ENCODE data around the gene SPEG.

Gene SPEG

DNA sequence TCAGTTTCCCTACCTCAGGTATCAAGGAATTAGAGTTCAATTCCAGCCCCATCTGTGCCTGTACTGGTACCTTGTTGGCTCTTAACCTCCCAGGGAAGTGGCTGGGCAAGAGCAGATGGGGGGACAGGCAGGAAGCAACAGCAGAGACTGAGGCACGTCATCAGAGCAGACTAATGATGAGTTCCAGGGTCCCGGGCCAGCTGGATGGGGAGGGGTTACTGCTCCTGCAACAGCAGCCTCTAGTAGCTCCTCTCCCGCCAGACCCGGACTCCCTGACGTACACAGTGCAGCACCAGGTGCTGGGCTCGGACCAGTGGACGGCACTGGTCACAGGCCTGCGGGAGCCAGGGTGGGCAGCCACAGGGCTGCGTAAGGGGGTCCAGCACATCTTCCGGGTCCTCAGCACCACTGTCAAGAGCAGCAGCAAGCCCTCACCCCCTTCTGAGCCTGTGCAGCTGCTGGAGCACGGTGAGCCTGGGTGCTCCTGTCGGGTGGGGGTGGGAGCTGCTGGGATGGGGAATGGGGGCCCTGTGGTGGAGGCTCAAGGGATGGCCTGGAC, 38.1 kb downstream of the SPEG start:
- Histone ChIP-seq H3K4me1 (no peaks in the 10 kb centered on the region), H3K4me3 (no peak overlapping the region), H3K27me3 (ENCODE audit: low read depth) (no peaks in the 10 kb centered on the region), H3K36me3 (replicated peaks) (no peaks in the 10 kb centered on the region), H3K9me3 (no peaks in the 10 kb centered on the region)
- in situ Hi-C loops (cut with MboI; ENCODE audit: low sequenced_read_pairs) = loop anchor here (5.0 kb wide), 1 partner anchor 55 kb away; no protein-coding TSS in a partner anchor
- no peak for DNase-seq (ENCODE audit: low spot score in 2 of 2)

DNA sequence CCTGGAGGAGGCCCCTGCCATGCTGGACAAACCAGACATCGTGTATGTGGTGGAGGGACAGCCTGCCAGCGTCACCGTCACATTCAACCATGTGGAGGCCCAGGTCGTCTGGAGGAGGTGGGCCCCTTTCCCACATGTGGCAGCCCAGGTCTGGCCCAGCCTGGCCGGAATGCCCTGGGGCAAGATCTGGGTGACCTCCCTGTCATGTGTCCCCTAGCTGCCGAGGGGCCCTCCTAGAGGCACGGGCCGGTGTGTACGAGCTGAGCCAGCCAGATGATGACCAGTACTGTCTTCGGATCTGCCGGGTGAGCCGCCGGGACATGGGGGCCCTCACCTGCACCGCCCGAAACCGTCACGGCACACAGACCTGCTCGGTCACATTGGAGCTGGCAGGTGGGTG, 38.9 kb downstream of the SPEG start:
- in situ Hi-C loops (cut with MboI; ENCODE audit: low sequenced_read_pairs) = loop anchor here (5.0 kb wide), 1 partner anchor 54 kb away; no protein-coding TSS in a partner anchor
- no peak for DNase-seq (ENCODE audit: low spot score in 2 of 2)
- Histone ChIP-seq H3K4me3 (no peak overlapping the region), H3K27me3 (ENCODE audit: low read depth) (no peaks in the 10 kb centered on the region), H3K36me3 (replicated peaks) (no peaks in the 10 kb centered on the region), H3K4me1 (no peaks in the 10 kb centered on the region), H3K9me3 (no peaks in the 10 kb centered on the region)

DNA sequence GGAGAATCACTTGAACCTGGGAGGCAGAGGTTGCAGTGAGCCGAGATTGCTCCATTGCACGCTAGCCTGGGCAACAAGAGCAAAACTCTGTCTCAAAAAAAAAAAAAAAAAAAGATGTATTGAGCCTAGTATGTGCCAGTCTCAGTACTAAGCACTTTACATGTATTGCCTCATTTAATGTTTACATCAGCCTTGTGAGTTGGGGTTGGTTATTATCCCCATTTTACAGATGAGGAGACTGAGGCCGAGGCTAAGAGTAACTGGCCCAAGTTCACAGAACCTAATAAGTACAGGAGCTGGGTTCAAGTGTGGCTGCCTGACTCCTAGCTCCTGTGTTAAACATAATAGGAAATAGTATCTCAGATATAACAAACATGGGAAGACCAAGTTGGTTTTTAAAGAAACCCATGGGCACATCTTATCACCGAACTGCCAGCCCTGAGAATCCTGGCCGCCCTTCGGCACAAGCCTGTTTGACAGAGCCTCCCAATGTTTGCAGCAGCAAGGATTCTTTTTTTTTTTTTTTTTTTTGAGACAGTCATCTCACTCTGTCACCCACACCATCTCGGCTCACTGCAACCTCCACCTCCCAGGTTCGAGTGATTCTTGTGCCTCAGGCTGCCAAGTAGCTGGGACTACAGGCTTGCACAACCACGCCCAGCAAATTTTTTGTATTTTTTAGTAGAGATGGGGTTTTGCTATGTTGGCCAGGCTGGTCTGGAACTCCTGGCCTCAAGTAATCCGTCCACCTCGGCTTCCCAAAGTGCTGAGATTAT, 39.8 kb downstream of the SPEG start:
- no peaks in the 10 kb centered on the region for H3K27me3 ChIP-seq (ENCODE audit: low read depth)
- no peaks in the 10 kb centered on the region for H3K36me3 ChIP-seq (replicated peaks)
- H3K4me3 ChIP-seq = no peak overlapping the region
- in situ Hi-C loops (cut with MboI; ENCODE audit: low sequenced_read_pairs) = loop anchor here (5.0 kb wide), 1 partner anchor 53 kb away; no protein-coding TSS in a partner anchor
- H3K4me1 ChIP-seq = no peaks in the 10 kb centered on the region
- H3K9me3 ChIP-seq = no peaks in the 10 kb centered on the region
- DNase-seq (ENCODE audit: low spot score in 2 of 2) = no peak

DNA sequence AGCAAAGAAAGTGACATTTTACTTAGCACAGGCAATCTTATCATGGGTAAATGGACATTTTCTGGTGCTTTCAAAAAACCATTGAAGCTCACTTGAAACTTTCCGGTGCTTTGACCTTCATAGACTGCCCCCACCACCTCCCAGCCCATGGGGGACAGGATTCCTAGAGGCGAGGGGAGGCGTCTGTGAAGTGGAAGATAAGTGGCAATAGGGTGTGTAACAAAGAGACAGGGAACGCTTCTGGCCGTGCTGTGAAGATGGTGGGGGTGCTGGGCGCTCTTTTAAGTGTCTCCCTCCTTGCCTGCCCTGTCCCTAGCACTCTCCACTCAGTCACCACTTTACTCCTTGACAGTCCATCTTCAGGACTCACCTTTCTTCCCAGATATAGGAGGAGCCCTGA, 40.6 kb downstream of the SPEG start:
- DNase-seq (ENCODE audit: low spot score in 2 of 2) = no peak
- no peaks in the 10 kb centered on the region for H3K27me3 ChIP-seq (ENCODE audit: low read depth)
- no peaks in the 10 kb centered on the region for H3K4me1 ChIP-seq
- no peaks in the 10 kb centered on the region for H3K36me3 ChIP-seq (replicated peaks)
- in situ Hi-C loops (cut with MboI; ENCODE audit: low sequenced_read_pairs) = no loop called here
- no peak overlapping the region for H3K4me3 ChIP-seq
- H3K9me3 ChIP-seq = no peaks in the 10 kb centered on the region

DNA sequence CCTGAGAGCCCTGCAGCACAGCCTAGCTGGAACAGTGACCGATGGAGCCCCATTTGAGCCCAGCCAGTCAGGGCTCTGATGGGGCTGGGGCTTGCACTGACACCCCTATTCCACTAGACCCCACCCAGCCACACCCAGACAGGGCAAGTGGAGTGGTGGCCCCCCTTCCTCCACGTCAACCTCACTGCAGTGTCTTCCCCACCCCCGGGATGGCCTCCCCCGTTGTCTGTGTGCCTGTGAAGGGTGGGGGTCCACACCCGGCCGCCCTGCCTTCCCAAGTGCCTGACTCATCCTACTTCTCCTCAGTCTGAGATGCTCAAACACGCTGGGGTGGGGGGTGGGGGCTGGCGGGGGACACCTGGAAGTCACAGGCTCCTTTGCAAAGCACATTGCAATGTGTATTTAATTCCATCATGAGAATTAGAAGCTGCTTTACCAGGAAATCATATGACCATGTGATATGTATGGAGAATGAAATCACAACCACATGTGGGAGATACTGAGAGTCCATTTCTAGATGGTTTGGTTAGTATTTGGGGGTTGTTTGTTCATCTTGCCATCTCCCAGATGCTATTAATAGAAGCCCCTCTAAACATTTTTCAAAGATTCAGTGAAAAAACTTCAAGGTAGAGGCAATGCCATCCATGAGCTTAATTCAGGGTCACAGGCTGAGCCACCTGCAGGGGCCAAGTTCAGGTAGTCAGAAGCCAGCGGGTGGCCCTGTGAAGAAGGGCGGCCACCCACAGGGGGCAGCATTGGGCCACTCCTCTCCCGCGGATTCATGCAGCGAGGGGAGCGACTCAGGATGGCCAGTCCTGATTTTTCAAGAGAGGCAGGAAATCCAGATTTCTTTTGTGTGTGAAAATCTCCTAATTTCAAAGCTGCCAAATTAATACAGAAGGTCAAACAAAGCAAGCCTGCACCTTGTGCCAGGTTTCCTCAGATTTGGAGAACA, 41.3 kb downstream of the SPEG start:
- H3K4me1 ChIP-seq = no peaks in the 10 kb centered on the region
- DNase-seq (ENCODE audit: low spot score in 2 of 2) = peak; percentile 57 to 90
- no peaks in the 10 kb centered on the region for H3K9me3 ChIP-seq
- H3K36me3 ChIP-seq (replicated peaks) = no peaks in the 10 kb centered on the region
- H3K4me3 ChIP-seq = no peak overlapping the region
- in situ Hi-C loops (cut with MboI; ENCODE audit: low sequenced_read_pairs) = no loop called here
- no peaks in the 10 kb centered on the region for H3K27me3 ChIP-seq (ENCODE audit: low read depth)

DNA sequence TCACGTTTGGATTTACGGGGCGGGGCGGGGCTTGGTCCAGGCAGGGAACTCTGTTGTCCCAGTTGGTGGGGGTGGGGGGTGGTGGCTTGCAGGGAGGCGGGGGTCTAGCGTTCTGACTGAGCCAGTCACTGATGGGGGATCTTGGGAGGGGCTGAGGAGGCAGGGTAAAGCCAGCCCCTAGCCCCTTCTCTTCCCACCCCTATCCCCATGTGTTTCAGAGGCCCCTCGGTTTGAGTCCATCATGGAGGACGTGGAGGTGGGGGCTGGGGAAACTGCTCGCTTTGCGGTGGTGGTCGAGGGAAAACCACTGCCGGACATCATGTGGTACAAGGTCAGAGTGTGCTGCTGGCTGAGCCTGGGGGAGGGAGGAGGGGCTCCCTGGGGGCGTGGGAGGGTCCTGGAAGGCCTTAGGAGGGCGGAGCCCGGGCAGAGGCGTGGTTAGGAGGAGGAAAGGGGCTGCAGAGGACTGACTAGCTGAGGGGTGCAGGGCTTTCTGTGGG, 42.1 kb downstream of the SPEG start:
- in situ Hi-C loops (cut with MboI; ENCODE audit: low sequenced_read_pairs) = no loop called here
- DNase-seq (ENCODE audit: low spot score in 2 of 2) = peak; percentile 30 to 85
- Histone ChIP-seq H3K27me3 (ENCODE audit: low read depth) (no peaks in the 10 kb centered on the region), H3K4me3 (no peak overlapping the region), H3K36me3 (replicated peaks) (no peaks in the 10 kb centered on the region), H3K4me1 (no peaks in the 10 kb centered on the region), H3K9me3 (no peaks in the 10 kb centered on the region)

DNA sequence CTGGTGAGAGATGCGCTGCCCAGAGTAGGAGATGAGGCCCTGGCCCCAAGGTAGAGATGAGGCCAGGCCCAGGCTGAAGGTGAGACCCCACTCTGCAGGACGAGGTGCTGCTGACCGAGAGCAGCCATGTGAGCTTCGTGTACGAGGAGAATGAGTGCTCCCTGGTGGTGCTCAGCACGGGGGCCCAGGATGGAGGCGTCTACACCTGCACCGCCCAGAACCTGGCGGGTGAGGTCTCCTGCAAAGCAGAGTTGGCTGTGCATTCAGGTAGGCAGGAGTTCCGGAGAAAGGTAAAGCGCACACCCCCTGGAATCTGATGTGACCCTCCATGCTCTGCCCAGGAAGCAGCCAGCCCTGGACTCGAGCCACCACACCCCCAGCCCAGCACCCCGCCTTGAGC, 42.5 kb downstream of the SPEG start:
- no peaks in the 10 kb centered on the region for H3K36me3 ChIP-seq (replicated peaks)
- H3K4me3 ChIP-seq = no peak overlapping the region
- H3K27me3 ChIP-seq (ENCODE audit: low read depth) = no peaks in the 10 kb centered on the region
- no peaks in the 10 kb centered on the region for H3K9me3 ChIP-seq
- no peaks in the 10 kb centered on the region for H3K4me1 ChIP-seq
- no peak for DNase-seq (ENCODE audit: low spot score in 2 of 2)
- in situ Hi-C loops (cut with MboI; ENCODE audit: low sequenced_read_pairs) = no loop called here

DNA sequence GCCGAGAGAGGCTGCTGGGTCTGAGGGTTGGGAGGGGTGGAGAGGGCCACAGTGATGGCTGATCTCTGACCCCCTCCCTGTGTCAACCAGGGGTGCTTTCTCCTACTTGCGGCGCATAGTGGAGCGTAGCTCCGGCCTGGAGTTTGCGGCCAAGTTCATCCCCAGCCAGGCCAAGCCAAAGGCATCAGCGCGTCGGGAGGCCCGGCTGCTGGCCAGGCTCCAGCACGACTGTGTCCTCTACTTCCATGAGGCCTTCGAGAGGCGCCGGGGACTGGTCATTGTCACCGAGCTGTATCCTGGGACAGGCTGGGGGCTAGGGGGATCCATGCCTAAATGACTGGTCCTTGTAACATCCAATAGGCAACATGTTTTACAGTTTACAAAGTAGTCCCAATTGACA, 43.2 kb downstream of the SPEG start:
- H3K36me3 ChIP-seq (replicated peaks) = no peaks in the 10 kb centered on the region
- DNase-seq (ENCODE audit: low spot score in 2 of 2) = no peak
- H3K27me3 ChIP-seq (ENCODE audit: low read depth) = no peaks in the 10 kb centered on the region
- H3K4me3 ChIP-seq = no peak overlapping the region
- no peaks in the 10 kb centered on the region for H3K9me3 ChIP-seq
- H3K4me1 ChIP-seq = no peaks in the 10 kb centered on the region
- in situ Hi-C loops (cut with MboI; ENCODE audit: low sequenced_read_pairs) = no loop called here

DNA sequence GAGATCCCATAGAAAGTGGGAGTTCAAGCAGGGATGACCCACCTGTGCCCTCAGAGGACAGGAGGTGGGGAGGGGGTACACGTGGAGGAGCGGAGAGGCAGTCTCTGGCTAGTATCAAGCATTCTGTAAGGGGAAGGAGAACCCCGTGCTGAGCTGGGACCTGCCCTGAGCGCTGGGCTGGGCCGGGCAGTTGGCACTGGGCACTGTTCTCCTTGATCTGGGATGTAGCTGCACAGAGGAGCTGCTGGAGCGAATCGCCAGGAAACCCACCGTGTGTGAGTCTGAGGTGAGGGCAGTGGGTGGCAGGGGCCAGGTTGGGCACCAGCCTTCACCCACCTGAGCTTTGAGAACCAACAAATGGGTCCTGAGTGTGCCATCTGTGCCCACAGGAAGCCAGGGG, 44.3 kb downstream of the SPEG start:
- Histone ChIP-seq H3K9me3 (no peaks in the 10 kb centered on the region), H3K4me3 (no peak overlapping the region), H3K4me1 (no peaks in the 10 kb centered on the region), H3K36me3 (replicated peaks) (no peaks in the 10 kb centered on the region), H3K27me3 (ENCODE audit: low read depth) (peaks cover 1% of the 10 kb centered on the region)
- no peak for DNase-seq (ENCODE audit: low spot score in 2 of 2)
- in situ Hi-C loops (cut with MboI; ENCODE audit: low sequenced_read_pairs) = no loop called here

DNA sequence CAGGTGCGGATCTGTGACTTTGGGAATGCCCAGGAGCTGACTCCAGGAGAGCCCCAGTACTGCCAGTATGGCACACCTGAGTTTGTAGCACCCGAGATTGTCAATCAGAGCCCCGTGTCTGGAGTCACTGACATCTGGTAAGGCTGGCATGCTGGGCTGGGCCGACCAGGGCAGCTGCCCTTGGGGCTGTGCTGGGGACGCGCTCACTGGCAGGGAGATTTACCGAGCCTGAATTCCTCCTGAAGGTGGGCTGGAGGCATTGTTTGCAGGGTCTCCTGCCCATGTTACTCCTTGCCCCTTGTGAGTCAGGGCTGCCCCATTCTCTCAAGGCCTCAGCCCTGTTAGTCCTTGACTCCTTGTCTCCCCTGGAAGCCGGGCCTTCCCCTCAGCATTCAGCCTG, 45.4 kb downstream of the SPEG start:
- H3K27me3 ChIP-seq (ENCODE audit: low read depth) = peaks cover 12% of the 10 kb centered on the region
- DNase-seq (ENCODE audit: low spot score in 2 of 2) = no peak
- in situ Hi-C loops (cut with MboI; ENCODE audit: low sequenced_read_pairs) = no loop called here
- no peaks in the 10 kb centered on the region for H3K9me3 ChIP-seq
- H3K36me3 ChIP-seq (replicated peaks) = no peaks in the 10 kb centered on the region
- no peaks in the 10 kb centered on the region for H3K4me1 ChIP-seq
- H3K4me3 ChIP-seq = no peak overlapping the region

DNA sequence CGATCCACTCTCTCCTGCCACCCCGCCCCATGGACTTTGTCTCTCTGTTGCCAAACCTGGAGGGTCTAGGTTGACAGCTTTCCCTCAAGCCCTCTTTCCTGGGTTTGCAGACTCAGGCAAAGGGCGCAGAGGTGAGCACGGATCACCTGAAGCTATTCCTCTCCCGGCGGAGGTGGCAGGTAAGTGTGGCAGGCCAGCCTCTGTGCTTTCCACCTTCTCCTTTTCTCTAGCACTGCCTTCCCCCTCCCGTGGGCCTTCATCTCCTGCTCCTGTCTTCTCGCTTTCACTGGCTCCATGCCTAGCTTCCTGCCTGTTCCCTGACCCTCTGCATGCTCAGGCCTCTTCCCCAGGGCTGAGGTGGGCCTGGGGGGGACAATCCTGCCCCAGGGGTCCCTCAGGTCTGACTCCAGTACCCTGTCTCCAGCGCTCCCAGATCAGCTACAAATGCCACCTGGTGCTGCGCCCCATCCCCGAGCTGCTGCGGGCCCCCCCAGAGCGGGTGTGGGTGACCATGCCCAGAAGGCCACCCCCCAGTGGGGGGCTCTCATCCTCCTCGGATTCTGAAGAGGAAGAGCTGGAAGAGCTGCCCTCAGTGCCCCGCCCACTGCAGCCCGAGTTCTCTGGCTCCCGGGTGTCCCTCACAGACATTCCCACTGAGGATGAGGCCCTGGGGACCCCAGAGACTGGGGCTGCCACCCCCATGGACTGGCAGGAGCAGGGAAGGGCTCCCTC, 48.2 kb downstream of the SPEG start:
- H3K27me3 ChIP-seq (ENCODE audit: low read depth) = peaks cover 24% of the 10 kb centered on the region
- in situ Hi-C loops (cut with MboI; ENCODE audit: low sequenced_read_pairs) = no loop called here
- no peaks in the 10 kb centered on the region for H3K4me1 ChIP-seq
- no peaks in the 10 kb centered on the region for H3K9me3 ChIP-seq
- no peak overlapping the region for H3K4me3 ChIP-seq
- DNase-seq (ENCODE audit: low spot score in 2 of 2) = no peak
- H3K36me3 ChIP-seq (replicated peaks) = no peaks in the 10 kb centered on the region

DNA sequence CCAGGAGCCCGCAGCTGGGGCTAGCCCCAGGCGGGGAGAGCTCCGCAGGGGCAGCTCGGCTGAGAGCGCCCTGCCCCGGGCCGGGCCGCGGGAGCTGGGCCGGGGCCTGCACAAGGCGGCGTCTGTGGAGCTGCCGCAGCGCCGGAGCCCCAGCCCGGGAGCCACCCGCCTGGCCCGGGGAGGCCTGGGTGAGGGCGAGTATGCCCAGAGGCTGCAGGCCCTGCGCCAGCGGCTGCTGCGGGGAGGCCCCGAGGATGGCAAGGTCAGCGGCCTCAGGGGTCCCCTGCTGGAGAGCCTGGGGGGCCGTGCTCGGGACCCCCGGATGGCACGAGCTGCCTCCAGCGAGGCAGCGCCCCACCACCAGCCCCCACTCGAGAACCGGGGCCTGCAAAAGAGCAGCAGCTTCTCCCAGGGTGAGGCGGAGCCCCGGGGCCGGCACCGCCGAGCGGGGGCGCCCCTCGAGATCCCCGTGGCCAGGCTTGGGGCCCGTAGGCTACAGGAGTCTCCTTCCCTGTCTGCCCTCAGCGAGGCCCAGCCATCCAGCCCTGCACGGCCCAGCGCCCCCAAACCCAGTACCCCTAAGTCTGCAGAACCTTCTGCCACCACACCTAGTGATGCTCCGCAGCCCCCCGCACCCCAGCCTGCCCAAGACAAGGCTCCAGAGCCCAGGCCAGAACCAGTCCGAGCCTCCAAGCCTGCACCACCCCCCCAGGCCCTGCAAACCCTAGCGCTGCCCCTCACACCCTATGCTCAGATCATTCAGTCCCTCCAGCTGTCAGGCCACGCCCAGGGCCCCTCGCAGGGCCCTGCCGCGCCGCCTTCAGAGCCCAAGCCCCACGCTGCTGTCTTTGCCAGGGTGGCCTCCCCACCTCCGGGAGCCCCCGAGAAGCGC, 49.1 kb downstream of the SPEG start:
- no peak overlapping the region for H3K4me3 ChIP-seq
- no peaks in the 10 kb centered on the region for H3K9me3 ChIP-seq
- in situ Hi-C loops (cut with MboI; ENCODE audit: low sequenced_read_pairs) = no loop called here
- DNase-seq (ENCODE audit: low spot score in 2 of 2) = no peak
- no peaks in the 10 kb centered on the region for H3K4me1 ChIP-seq
- no peaks in the 10 kb centered on the region for H3K36me3 ChIP-seq (replicated peaks)
- H3K27me3 ChIP-seq (ENCODE audit: low read depth) = peaks cover 24% of the 10 kb centered on the region

Data from HAP-1 (cell line).